ENCODE data around the gene PTPN1. TPM values are rescaled to one million over a fixed set of nuclear protein-coding genes. Genes with fewer than 3 reads are reported as not detected.

Gene PTPN1
- total and polyA plus RNA-seq, 2 of the 13 experiments (the other 11 are each of a cell fraction or from before 2014, with no cell fraction given) = 17.7 to 37.2 TPM

- no peak for TF ChIP-seq ZNF7 (CRISPR knock-in tag; IDR thresholded peaks at IDR 0.05)
- 0 out of 2 replicates have a peak, but pooled peaks have one; percentile 33 for TF ChIP-seq ZMYM4 (CRISPR knock-in tag; IDR thresholded peaks at IDR 0.05)
- no peak for TF ChIP-seq JARID2 (CRISPR knock-in tag; IDR thresholded peaks at IDR 0.05; ENCODE audit: insufficient replicate concordance)
- TF ChIP-seq MAFG (CRISPR knock-in tag; IDR thresholded peaks at IDR 0.05) = no peak
- no peak for TF ChIP-seq ZSCAN25 (CRISPR knock-in tag; IDR thresholded peaks at IDR 0.05)
- peak; percentile 46; the same call in 1 of the 2 replicates for TF ChIP-seq CBX5 (CRISPR knock-in tag; IDR thresholded peaks at IDR 0.05; ENCODE audit: borderline replicate concordance)
- no peak for TF ChIP-seq RBM22 (optimal IDR thresholded peaks at IDR 0.05; ENCODE audit: low read length)
- TF ChIP-seq HNF4A (CRISPR knock-in tag; IDR thresholded peaks at IDR 0.05) = peak; percentile 12; the same call in 1 of the 2 replicates
- TF ChIP-seq ZNF160 (CRISPR knock-in tag; IDR thresholded peaks at IDR 0.05) = no peak
- TF ChIP-seq ZNF260 (CRISPR knock-in tag; IDR thresholded peaks at IDR 0.05; ENCODE audit: borderline replicate concordance, low read depth) = 0 out of 2 replicates have a peak, but pooled peaks have one; percentile 79
- no peak for TF ChIP-seq JDP2 (CRISPR knock-in tag; IDR thresholded peaks at IDR 0.05; ENCODE audit: borderline replicate concordance)
- no peak for TF ChIP-seq ZHX1 (CRISPR knock-in tag; IDR thresholded peaks at IDR 0.05; ENCODE audit: low read depth)
- TF ChIP-seq YY1 (IDR thresholded peaks at IDR 0.05; ENCODE audit: insufficient read depth, insufficient replicate concordance, low read depth, low read length) = no peak
- TF ChIP-seq IRF9 (CRISPR knock-in tag; IDR thresholded peaks at IDR 0.05; ENCODE audit: borderline replicate concordance) = no peak
- peak; percentile 41; the same call in 1 of the 2 replicates for TF ChIP-seq ZBTB38 (CRISPR knock-in tag; IDR thresholded peaks at IDR 0.05)
- no peak for TF ChIP-seq CBX1 (IDR thresholded peaks at IDR 0.05; ENCODE audit: low read depth)
- no peak for TF ChIP-seq HMGXB3 (CRISPR knock-in tag; IDR thresholded peaks at IDR 0.05; ENCODE audit: borderline replicate concordance)
- peak; percentile 73; the same call in 1 of the 2 replicates for TF ChIP-seq ARHGAP35 (CRISPR knock-in tag; IDR thresholded peaks at IDR 0.05; ENCODE audit: borderline replicate concordance)
- TF ChIP-seq MIER3 (CRISPR knock-in tag; IDR thresholded peaks at IDR 0.05; ENCODE audit: borderline replicate concordance) = no peak; the same call in 1 of the 2 replicates
- no peak for TF ChIP-seq FOXM1 (CRISPR knock-in tag; IDR thresholded peaks at IDR 0.05)
- TF ChIP-seq ZNF329 (CRISPR knock-in tag; IDR thresholded peaks at IDR 0.05; ENCODE audit: low read depth) = no peak
- TF ChIP-seq RFXAP (CRISPR knock-in tag; IDR thresholded peaks at IDR 0.05; ENCODE audit: borderline replicate concordance) = peak; percentile 89
These were observed 115.9 kb downstream of the PTPN1 start (continued) for GRCh38 chr20:50625986-50626677.
